GM12878 (cell line): ENCODE measurements around the gene LARGE1. TPM values are rescaled to one million over a fixed set of nuclear protein-coding genes. Genes with fewer than 3 reads are reported as not detected.

Source experiments
- ATAC-seq: fragments of 200-7000 bp; cut with Tn5 transposase; 3 replicates; pipeline ENCODE4 v1.9.1; 2020; ENCODE audit warnings: mild to moderate bottlenecking, moderate library complexity
- BruUV-seq: library from RNA; stranded (reverse); fragments of 400-500 nt; replicated peaks from 2 replicates; lab custom pipeline; 2021; lab: Mats Ljungman, UMichigan
- CTCF ChIA-PET: fragments of 300-600 bp; sonication (Branson Sonifier 250); formaldehyde crosslinking; extraction: SDS; loops from one replicate; lab custom pipeline; 2021; ENCODE audit warnings: inconsistent platforms; lab: Yijun Ruan, JAX
- POLR2A ChIA-PET: fragments of 350-600 bp; formaldehyde crosslinking; extraction: SDS; loops from one replicate; lab custom pipeline; 2021; ENCODE audit warnings: inconsistent platforms; lab: Charles Lee
- RAD21 ChIA-PET: fragments of 300-600 bp; sonication (Branson Sonifier 250); formaldehyde crosslinking; loops from one replicate; lab custom pipeline; 2023; ENCODE audit warnings: antibody characterized with exemption; ENCODE audit not compliant: unreplicated experiment; lab: Charles Lee
- SMC1A ChIA-PET: fragments of 300-600 bp; sonication (Branson Sonifier 250); formaldehyde crosslinking; loops from one replicate; lab custom pipeline; 2023; ENCODE audit not compliant: unreplicated experiment, uncharacterized antibody; lab: Charles Lee
- DNase-seq: peaks from one replicate; pipeline ENCODE4 v3.0.0-alpha.2; 2011; ENCODE audit warnings: low read depth, low spot score
- FAIRE-seq: peaks from 3 replicates; lab custom pipeline; 2011; peaks lifted over from hg19 to GRCh38; lab: Jason Lieb, UNC
- H2AFZ ChIP-seq: 2 replicates; pipeline ENCODE4 v1.6.0; 2011; ENCODE audit warnings: low read depth, low read length, control low read depth; ENCODE audit not compliant: control insufficient read depth
- H3K27ac ChIP-seq: 2 replicates; pipeline ENCODE4 v1.5.1; 2011; ENCODE audit warnings: control low read depth; ENCODE audit not compliant: control insufficient read depth, insufficient read depth
- H3K27me3 ChIP-seq, 2 experiments: replicated peaks in 1 of 2; 2 replicates each; pipeline versions ENCODE4 v1.6.0 to v1.6.1; 2011; ENCODE audit warnings: low read length in 1 of 2; ENCODE audit not compliant: control insufficient read depth in 2 of 2, insufficient read depth in 2 of 2
- H3K36me3 ChIP-seq, 2 experiments: 2 replicates each; pipeline ENCODE4 v1.5.1; 2011; ENCODE audit warnings: low read length in 1 of 2; ENCODE audit not compliant: control insufficient read depth in 2 of 2, insufficient read depth in 2 of 2
- H3K4me1 ChIP-seq: 2 replicates; pipeline ENCODE4 v1.6.1; 2011; ENCODE audit warnings: mild to moderate bottlenecking, low read length, moderate library complexity, mixed read lengths; ENCODE audit not compliant: control insufficient read depth, insufficient read depth
- H3K4me2 ChIP-seq: 2 replicates; pipeline ENCODE4 v1.6.0; 2011; ENCODE audit warnings: control low read depth; ENCODE audit not compliant: control insufficient read depth, insufficient read depth
- H3K4me3 ChIP-seq: fragments of 200-600 bp; sonication (generic); 2 replicates; pipeline ENCODE4 v1.5.1; 2016
- H3K79me2 ChIP-seq: 2 replicates; pipeline ENCODE4 v1.6.0; 2011; ENCODE audit warnings: low read length; ENCODE audit not compliant: control insufficient read depth, insufficient read depth
- H3K9ac ChIP-seq: 2 replicates; pipeline ENCODE4 v1.8.0; 2011; ENCODE audit warnings: low read length, control low read depth, mixed read lengths; ENCODE audit not compliant: control insufficient read depth, insufficient read depth
- H3K9me3 ChIP-seq: replicated peaks from 3 replicates; pipeline ENCODE4 v1.5.1; 2011; ENCODE audit warnings: mild to moderate bottlenecking, low read length; ENCODE audit not compliant: control insufficient read depth, insufficient read depth
- H4K20me1 ChIP-seq: 2 replicates; pipeline ENCODE4 v1.6.0; 2011; ENCODE audit not compliant: control insufficient read depth, insufficient read depth
- BCL11A ChIP-seq: IDR thresholded peaks from 2 replicates; pipeline ENCODE4 v1.6.1; 2011; ENCODE audit warnings: low read depth, low read length
- BHLHE40 ChIP-seq, 2 experiments: fragments of 450-650 bp in 1 of 2; IDR thresholded peaks; 2 replicates each; pipeline ENCODE4 v1.6.1; 2011 to 2017; ENCODE audit warnings: low read depth in 2 of 2, borderline replicate concordance in 1 of 2, improper control_type of control experiment in 1 of 2, low read length in 1 of 2, mild to moderate bottlenecking in 1 of 2
- CEBPB ChIP-seq, 2 experiments: fragments of 150-350 bp in 1 of 2; IDR thresholded peaks; 2 replicates each; pipeline ENCODE4 v1.6.1; 2012 to 2014; ENCODE audit warnings: low read depth in 2 of 2, low read length in 2 of 2, borderline replicate concordance in 1 of 2, inconsistent platforms in 1 of 2
- CEBPZ ChIP-seq: fragments of 150-350 bp; IDR thresholded peaks from 2 replicates; pipeline ENCODE4 v1.6.1; 2016; ENCODE audit warnings: low read depth, low read length
- CHD1 ChIP-seq: IDR thresholded peaks from 2 replicates; pipeline ENCODE4 v1.6.1; 2012; ENCODE audit warnings: low read depth, low read length, improper control_type of control experiment
- CREM ChIP-seq: IDR thresholded peaks from 2 replicates; pipeline ENCODE4 v1.6.1; 2014; ENCODE audit warnings: antibody characterized with exemption, low read depth
- EED ChIP-seq: sonication (generic); IDR thresholded peaks from 2 replicates; pipeline ENCODE4 v1.6.1; 2016; ENCODE audit warnings: antibody characterized with exemption, low read depth
- HCFC1 ChIP-seq: fragments of 150-350 bp; IDR thresholded peaks from 2 replicates; pipeline ENCODE4 v1.6.1; 2014; ENCODE audit warnings: low read length
- IRF4 ChIP-seq: IDR thresholded peaks from 2 replicates; pipeline ENCODE4 v1.6.1; 2011; ENCODE audit warnings: low read depth, low read length
- MEF2B ChIP-seq: fragments of 450-650 bp; IDR thresholded peaks from 2 replicates; pipeline ENCODE4 v1.6.1; 2018; ENCODE audit warnings: mild to moderate bottlenecking, moderate library complexity; ENCODE audit not compliant: partially characterized antibody, poor library complexity, severe bottlenecking
- MTA3 ChIP-seq: IDR thresholded peaks from 2 replicates; pipeline ENCODE4 v1.6.1; 2012; ENCODE audit warnings: low read length, inconsistent platforms, borderline replicate concordance
- POLR2AphosphoS2 ChIP-seq: IDR thresholded peaks from 2 replicates; pipeline ENCODE4 v1.6.1; 2011; ENCODE audit warnings: low read depth, mild to moderate bottlenecking, low read length, improper control_type of control experiment, moderate library complexity
- SIX5 ChIP-seq: IDR thresholded peaks from 2 replicates; pipeline ENCODE4 v1.6.1; 2011; ENCODE audit warnings: mild to moderate bottlenecking, low read depth, low read length, moderate library complexity; ENCODE audit not compliant: severe bottlenecking
- SREBF2 ChIP-seq: IDR thresholded peaks from 2 replicates; pipeline ENCODE4 v1.6.1; 2012; ENCODE audit warnings: mild to moderate bottlenecking, low read length
- TCF12 ChIP-seq: IDR thresholded peaks from 2 replicates; pipeline ENCODE4 v1.6.1; 2011; ENCODE audit warnings: low read depth, mild to moderate bottlenecking, low read length
- WGBS: methylation state at CpG from one replicate; pipeline ENCODE4 v1.1.6; 2016; ENCODE audit warnings: low lambda C conversion rate; ENCODE audit not compliant: insufficient replicate concordance, insufficient coverage; ENCODE audit errors: missing lambda C conversion rate; 5-methylcytosine and 5-hydroxymethylcytosine counted together
- in situ Hi-C: fragments of 300-500 bp; cut with MboI; formaldehyde crosslinking; loops from 9 replicates; pipeline ENCODE4 v1.14.3; 2018; ENCODE audit warnings: mixed read lengths
- intact Hi-C: fragments of 100-400 bp; cut with micrococcal nuclease; formaldehyde crosslinking; loops from one replicate; pipeline ENCODE4 v1.14.2; 2022; ENCODE audit not compliant: unreplicated experiment
- polyA plus RNA-seq, 11 experiments: library from polyadenylated mRNA; depleted of rRNA in 4 of 11; unstranded in 6 of 11; stranded (reverse) in 5 of 11; fragments of >200 nt; fragmentation: Nextera tagmentation in 4 of 11; fragmentation: Illumina TruSeq in 1 of 11; extraction: Ambion mirVana in 4 of 11; extraction: Trizol in 1 of 11; gene quantifications; 1 replicate in 1 of 11; 2 replicates in 10 of 11; pipeline versions ENCODE4 v1.2.1 to v1.2.3, GENCODE V29; 2011 to 2016; ENCODE audit warnings: inconsistent platforms in 2 of 11, missing spikeins in 2 of 11, low read depth in 1 of 11
- total RNA-seq, 4 experiments: library from RNA; depleted of rRNA in 3 of 4; stranded (reverse); fragments of >200 nt in 3 of 4; fragmentation: Illumina TruSeq in 1 of 4; extraction: Trizol in 1 of 4; gene quantifications; 2 replicates each; pipeline versions ENCODE4 v1.2.1 to v1.2.3, GENCODE V29; 2013 to 2021

The LARGE1 gene
- total and polyA plus RNA-seq, 10 of the 15 experiments (the other 5 are each of a cell fraction or from before 2014, with no cell fraction given) = 3.2 to 41.4 (median 17.3) TPM

DNA sequence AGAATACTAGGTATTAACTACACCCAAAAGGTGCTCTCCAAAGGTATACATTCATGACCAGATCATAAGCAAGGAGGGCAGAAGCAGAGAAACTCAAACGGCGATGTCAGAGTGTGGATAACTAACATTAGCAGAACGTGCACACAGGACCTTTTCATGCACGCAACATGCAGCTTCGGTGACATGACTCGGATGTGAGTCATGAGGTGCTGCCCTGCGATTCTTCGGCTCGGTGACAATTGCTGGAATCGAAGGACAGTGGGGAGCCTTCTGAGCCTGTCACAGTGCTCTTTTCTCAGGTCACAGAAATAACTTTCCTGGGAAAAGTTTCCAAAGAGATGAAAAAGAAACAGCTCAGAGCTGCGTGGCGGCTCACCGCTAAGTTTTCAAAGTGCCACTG lies 443.6 kb downstream of the LARGE1 start:
- no peaks in the 10 kb centered on the region for H4K20me1 ChIP-seq
- ChIA-PET SMC1A (interaction anchor here (1.1 to 2.1 kb wide), 5 partner anchors 15 to 175 kb away, joined by 4 to 7 read pairs (median 5); no protein-coding TSS in a partner anchor), POLR2A (no interaction called here), CTCF (interaction anchor here (1.1 to 2.2 kb wide), 3 partner anchors 14 to 175 kb away, joined by 3 to 8 read pairs (median 5); no protein-coding TSS in a partner anchor), RAD21 (interaction anchor here (2.5 kb wide), 1 partner anchor 42 kb away, joined by 6 read pairs; no protein-coding TSS in a partner anchor)
- H3K27me3 ChIP-seq = no peaks in the 10 kb centered on the region
- no peak overlapping the region for H3K9ac ChIP-seq
- DNase-seq = no peak
- no TSS peak for BruUV-seq
- intact Hi-C loops (no loop called here), in situ Hi-C loops (loop anchor here (10.0 kb wide), 1 partner anchor 1648 kb away; no protein-coding TSS in a partner anchor)
- no peak overlapping the region for H3K4me2 ChIP-seq
- H2AFZ ChIP-seq = no peak overlapping the region
- H3K36me3 ChIP-seq = no peaks in the 10 kb centered on the region
- H3K27ac ChIP-seq = no peak overlapping the region
- FAIRE-seq = no peak
- no peaks in the 10 kb centered on the region for H3K79me2 ChIP-seq
- TF ChIP-seq BHLHE40 (IDR thresholded peaks at IDR 0.05; ENCODE audit: borderline replicate concordance in 1 of 2, low read depth in 2 of 2, low read length in 1 of 2) = 0 out of 4 replicates have a peak, but pooled peaks of 1 of the 2 experiments have one; percentile 7
- peak; percentile 27; the same call in 1 of the 2 replicates for TF ChIP-seq EED
- peak; percentile 60 for TF ChIP-seq CREM
- TF ChIP-seq BCL11A = no peak
- no peak overlapping the region for H3K4me3 ChIP-seq
- no peaks in the 10 kb centered on the region for H3K9me3 ChIP-seq
- peaks cover 26% of the 10 kb centered on the region for H3K4me1 ChIP-seq
- no peak for ATAC-seq
- whole genome bisulfite sequencing = 17% methylated on average over 13 of the region's 13 CpGs

DNA sequence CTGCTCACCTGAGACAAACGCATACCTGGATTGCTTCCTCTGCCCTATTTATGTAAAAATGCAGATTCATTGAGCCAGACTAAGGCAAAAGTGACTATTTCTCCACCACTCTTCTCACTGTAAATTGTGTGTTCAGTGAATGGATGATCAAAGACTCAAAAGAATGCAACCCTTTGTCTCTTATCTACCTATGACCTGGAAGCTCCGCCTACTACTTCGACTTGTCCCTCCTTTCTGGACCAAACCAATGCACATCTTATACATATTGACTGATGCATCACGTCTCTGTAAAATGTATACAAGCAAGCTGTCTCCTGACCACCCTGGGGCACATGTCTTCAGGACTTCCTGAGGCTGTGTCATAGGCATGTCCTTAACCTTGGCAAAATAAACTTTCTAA lies 444.1 kb downstream of the LARGE1 start:
- no peak overlapping the region for H2AFZ ChIP-seq
- H3K9ac ChIP-seq = no peak overlapping the region
- H3K4me1 ChIP-seq = peaks cover 31% of the 10 kb centered on the region
- H4K20me1 ChIP-seq = no peaks in the 10 kb centered on the region
- intact Hi-C loops (no loop called here), in situ Hi-C loops (loop anchor here (10.0 kb wide), 1 partner anchor 1649 kb away; no protein-coding TSS in a partner anchor)
- H3K27me3 ChIP-seq = no peaks in the 10 kb centered on the region
- WGBS = 96% methylated on average over 4 of the region's 4 CpGs
- H3K9me3 ChIP-seq = no peaks in the 10 kb centered on the region
- H3K4me2 ChIP-seq = no peak overlapping the region
- no peak for FAIRE-seq
- DNase-seq = no peak
- H3K79me2 ChIP-seq = no peaks in the 10 kb centered on the region; the same call in 1 of the 2 replicates
- ATAC-seq = no peak
- ChIA-PET POLR2A (no interaction called here), CTCF (interaction anchor here (0.8 to 2.2 kb wide), 7 partner anchors 11 to 174 kb away, joined by 3 to 8 read pairs (median 3); no protein-coding TSS in a partner anchor), SMC1A (interaction anchor here (0.9 to 2.0 kb wide), 7 partner anchors 15 to 176 kb away, joined by 3 to 7 read pairs (median 4); no protein-coding TSS in a partner anchor), RAD21 (interaction anchor here (0.7 to 2.5 kb wide), 3 partner anchors 9 to 177 kb away, joined by 3 to 6 read pairs (median 3); no protein-coding TSS in a partner anchor)
- H3K27ac ChIP-seq = no peak overlapping the region
- H3K36me3 ChIP-seq = no peaks in the 10 kb centered on the region
- BruUV-seq = no TSS peak
- H3K4me3 ChIP-seq = no peak overlapping the region
- TF ChIP-seq MEF2B = no peak
- TF ChIP-seq CEBPB (IDR thresholded peaks at IDR 0.05; ENCODE audit: borderline replicate concordance in 1 of 2, low read depth in 2 of 2, low read length in 2 of 2) = no peak
- TF ChIP-seq TCF12 = no peak
- no peak for TF ChIP-seq IRF4
- TF ChIP-seq POLR2AphosphoS2 = no peak
- no peak for TF ChIP-seq SIX5
- TF ChIP-seq SREBF2 = no peak
- no peak for TF ChIP-seq CHD1
- no peak for TF ChIP-seq MTA3
- TF ChIP-seq CEBPZ = no peak
- no peak for TF ChIP-seq HCFC1
